CD4-positive, alpha-beta T cell treated with Interleukin-15 for 4 hours (primary cell): ENCODE results near the gene KRT17.
"Not testable (repeated sequence)": the region's sequence is repeated elsewhere in the genome, so short reads cannot be mapped to it uniquely, and the experiment has no call there.

Source experiments
- DNase-seq: peaks from one replicate; pipeline ENCODE4 v3.0.0-alpha.2; 2020; ENCODE audit warnings: low spot score

The KRT17 gene

GRCh38 chr17:41653892-41654677, 29.7 kb upstream of the KRT17 start:
- no peak for DNase-seq

GRCh38 chr17:41653421-41653820, 29.0 kb upstream of the KRT17 start:
- DNase-seq: no peak

DNA sequence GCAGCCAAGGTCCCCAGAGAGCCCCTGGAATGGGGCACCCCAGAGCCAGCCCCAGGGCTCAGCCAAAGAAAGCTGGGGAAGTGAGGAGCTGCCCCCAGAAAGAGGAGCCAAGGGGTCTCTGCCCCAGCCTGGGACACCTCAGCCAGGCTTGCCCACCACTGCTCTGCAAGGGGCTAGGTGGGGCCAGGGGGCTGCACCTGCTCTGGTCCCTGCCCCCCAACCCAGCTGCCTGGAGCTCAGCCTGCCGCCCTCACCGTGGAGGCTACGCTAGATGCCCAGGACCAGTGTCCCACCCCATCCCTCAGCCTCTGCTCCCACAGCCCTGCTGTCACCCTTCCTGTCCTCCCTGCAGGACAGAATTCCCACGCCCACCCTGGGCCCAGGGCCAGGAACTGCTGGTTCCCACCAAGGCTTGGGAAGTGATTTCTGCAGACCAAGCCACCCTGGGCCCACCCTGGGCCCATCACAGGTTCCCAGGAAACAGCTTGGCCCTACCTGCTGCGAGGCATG, 28.1 kb upstream of the KRT17 start:
- DNase-seq: no peak

GRCh38 chr17:41651625-41652460, 27.5 kb upstream of the KRT17 start:
- no peak for DNase-seq

DNA sequence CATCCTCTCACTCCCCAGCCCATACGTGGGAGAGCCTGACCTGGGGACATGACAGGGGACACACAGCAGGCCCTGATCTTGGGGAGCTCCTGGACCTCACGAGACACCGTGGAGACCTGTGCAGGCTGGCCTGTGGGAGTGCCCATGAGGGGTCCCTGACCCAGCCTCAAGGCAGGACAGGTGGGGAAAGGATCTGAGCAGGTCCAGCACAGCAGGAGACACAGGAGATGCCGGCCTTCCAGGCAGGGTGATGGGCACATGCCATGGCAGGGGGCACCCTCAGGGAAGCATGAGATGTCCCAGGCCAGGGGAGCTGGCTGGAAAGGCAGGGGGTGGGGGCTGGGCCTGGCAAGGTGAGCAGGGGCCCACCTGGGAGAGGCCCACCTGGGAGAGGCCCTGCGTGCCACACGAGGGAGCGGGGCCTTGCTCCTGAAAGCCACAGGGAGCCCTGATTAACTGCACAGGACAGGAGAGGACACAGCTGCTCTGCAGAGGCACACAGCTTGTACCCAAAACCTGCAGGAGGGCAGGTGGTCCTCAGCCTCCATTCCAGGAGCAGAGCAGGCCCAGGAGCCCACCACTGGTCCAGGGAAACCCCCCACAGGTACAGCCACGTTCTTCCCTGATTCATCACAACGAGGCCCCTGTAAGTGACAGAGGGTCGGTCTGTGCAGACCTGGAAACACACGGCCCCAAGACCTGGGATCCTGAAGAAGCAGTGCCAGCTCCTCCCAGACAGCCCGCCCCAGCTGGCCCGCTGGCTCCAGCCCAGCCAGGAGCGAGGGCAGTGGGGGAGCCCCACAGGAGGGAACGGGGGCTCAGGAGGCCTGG, 26.6 kb upstream of the KRT17 start:
- no peak for DNase-seq

- DNase-seq: no peak
Measured at GRCh38 chr17:41649923-41650519, 25.6 kb upstream of the KRT17 start.

DNA sequence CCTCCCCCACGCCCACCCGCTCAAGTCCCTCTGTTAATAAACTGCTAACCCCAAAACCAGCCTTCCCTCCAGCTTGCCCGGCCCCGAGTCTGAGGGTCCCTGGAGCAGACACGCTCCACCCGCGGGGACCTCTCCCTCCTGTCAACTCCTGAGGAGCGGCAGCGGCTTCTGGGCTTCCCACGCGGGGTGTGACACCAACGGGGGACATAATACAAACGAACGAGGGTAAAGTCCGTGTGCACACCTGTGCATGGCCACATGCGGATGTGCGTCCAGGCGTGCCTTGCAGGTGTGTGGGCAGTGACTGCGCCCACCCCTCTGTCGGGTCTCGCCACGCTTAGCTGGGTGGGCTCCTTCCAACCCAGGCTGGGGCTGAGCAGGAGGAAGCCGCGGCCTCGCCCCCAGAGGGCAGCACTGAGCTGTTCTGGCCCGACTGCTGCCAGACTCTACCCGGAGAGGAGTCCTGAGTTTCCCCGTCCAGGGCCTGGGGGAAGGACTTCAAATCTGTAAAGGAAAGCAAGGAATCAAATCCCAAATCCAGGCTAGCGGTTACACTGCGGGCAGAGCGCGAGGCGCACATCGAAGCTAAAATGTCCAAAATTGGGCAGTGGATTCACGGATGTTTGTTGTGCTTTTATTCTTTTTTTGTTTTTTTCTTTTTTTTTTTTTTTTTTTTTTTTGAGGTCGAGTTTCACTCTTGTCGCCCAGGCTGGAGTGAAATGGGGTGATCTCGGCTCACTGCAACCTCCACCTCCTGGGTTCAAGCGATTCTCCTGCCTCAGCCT, 24.2 kb upstream of the KRT17 start:
- peak; percentile 82 for DNase-seq

- peak; percentile 85 for DNase-seq
Measured at GRCh38 chr17:41647940-41648410, 23.6 kb upstream of the KRT17 start.

GRCh38 chr17:41647038-41647813, 22.9 kb upstream of the KRT17 start:
- DNase-seq: no peak

DNA sequence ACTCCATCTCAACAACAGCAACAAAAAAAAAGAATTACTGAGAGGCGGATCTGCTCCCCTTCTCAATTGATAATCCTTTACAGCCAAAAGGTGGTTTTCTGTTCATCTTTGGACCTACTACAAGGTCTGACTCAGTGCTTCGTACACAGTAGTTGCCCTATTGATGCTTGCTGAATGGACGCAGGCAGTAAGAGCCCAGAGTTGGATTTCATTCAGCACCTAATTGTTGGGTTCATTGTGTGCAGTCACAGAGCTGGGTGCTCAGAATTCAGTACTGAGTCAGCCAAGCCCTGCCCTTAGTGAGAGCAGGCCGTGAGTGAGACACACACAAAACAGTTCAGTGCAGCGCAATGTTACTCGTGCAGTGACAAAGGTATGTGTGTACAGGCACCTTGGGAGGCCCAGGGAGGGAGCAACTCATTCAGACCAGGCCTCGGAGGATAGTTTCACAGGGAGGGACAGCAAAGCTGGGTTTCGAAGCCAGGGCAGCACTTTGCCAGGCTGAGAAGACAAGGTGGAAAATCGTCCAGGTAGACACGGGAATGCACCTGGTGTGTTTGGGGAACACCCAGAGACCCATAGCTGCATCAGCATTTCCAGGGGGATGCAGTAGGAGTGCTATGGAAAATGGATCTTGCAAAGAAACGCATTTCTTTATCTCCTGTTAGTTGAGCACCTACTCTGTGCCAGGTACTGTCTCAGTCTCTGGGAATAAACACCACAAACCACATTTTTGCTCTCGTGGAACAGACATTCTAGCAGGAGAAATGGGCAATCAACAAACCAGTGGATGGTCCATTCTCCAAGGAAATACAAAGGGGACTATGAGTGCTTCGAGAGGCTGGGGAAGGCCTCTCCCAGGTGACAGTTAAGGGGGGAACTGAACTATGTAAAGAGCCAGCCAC, 18.1 kb upstream of the KRT17 start:
- DNase-seq: no peak

- DNase-seq: not testable (repeated sequence)
Measured at GRCh38 chr17:41640596-41640995, 16.2 kb upstream of the KRT17 start.

DNA sequence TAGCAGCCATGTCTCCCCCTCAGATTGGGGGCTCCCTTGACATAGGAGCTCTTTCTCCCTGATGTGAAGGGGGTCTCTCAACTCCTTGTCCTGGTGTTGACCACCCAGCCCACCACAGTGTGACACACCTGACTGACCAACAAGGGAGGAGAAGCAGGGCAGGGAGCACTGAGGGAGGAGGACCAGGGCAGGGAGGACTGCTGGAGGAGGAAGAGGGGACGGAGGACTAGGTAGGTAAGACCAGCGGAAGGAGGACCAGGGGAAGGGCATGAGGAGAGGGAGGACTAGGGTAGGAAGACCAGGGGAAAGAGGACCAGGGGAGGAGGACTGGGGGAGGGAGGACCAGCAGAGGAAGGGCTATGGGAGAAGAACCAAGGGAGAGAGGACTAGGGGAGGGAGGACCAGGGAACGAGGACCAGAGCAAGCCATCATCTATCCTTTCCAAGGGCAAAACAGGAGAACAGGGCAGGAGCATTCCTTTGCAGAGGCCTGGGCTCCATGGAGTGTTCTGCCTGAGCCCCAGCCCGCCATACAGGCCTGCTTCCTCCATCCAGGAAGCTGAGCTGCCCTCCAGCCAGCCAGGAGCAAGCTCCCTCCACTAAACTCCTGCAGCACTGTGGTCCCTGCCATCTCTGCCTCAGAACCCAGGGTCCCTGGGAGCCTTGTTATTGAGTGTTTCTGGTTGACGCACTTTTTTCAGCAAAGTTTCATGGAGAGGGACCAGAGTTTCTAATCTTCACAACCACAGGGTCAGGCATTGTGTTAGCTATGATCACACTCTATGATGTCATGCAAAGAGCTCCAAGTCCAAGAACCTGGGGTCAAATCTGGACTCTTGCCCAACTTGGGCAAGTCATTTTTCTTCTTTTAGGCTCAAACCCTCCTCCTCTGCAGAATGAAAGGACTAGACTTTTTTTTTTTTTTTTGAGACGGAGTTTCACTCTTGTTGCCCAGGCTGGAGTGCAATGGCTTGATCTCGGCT, 15.4 kb upstream of the KRT17 start:
- no peak for DNase-seq

GRCh38 chr17:41638941-41639340, 14.6 kb upstream of the KRT17 start:
- no peak for DNase-seq

DNA sequence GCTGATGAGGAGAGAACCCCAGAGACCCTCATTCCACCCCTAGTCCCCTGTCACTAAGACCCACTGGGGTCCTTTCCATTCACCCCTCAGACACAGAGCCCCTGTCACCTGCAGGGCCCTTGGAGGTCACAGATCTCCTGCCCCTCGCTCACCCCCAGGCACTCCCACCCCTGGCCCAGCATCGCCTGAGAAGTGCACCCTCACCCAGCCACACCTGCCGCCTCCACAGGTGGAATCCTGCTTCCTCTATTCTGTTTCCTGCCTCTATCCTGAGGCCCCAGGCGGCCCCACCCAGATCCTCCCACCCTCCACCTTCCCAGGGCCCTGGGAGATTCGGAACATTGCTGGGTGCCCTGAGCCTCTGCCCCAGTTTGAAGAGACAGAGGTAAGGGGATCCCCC, 13.8 kb upstream of the KRT17 start:
- DNase-seq: no peak

GRCh38 chr17:41636652-41637051, 12.3 kb upstream of the KRT17 start:
- no peak for DNase-seq

GRCh38 chr17:41635121-41636097, 11.0 kb upstream of the KRT17 start:
- DNase-seq: no peak

- DNase-seq: no peak
Measured at GRCh38 chr17:41634639-41635038, 10.3 kb upstream of the KRT17 start.
